OCI-LY7 (cell line): Measurements from ENCODE around the gene FAM222A. TPM values are rescaled to one million over a fixed set of nuclear protein-coding genes. Genes with fewer than 3 reads are reported as not detected.

Experiments used
- BruUV-seq: library from RNA; stranded (reverse); fragments of 400-500 nt; replicated peaks from 2 replicates; lab custom pipeline; 2021; lab: Mats Ljungman, UMichigan
- CTCF ChIA-PET: fragments of 300-600 bp; sonication (Branson Sonifier 250); formaldehyde crosslinking; loops from one replicate; lab custom pipeline; 2022; ENCODE audit warnings: antibody characterized with exemption; ENCODE audit not compliant: unreplicated experiment; lab: Charles Lee
- POLR2A ChIA-PET: fragments of 300-600 bp; sonication (Branson Sonifier 250); formaldehyde crosslinking; loops from one replicate; lab custom pipeline; 2022; ENCODE audit warnings: antibody characterized with exemption; lab: Charles Lee
- DNase-seq: peaks from one replicate; pipeline ENCODE4 v3.0.0-alpha.2; 2015; ENCODE audit warnings: low spot score
- H2AFZ ChIP-seq: fragments of 200-600 bp; sonication (generic), shearing (Covaris generic); 2 replicates; pipeline ENCODE4 v1.6.1; 2014; ENCODE audit warnings: mild to moderate bottlenecking, antibody characterized with exemption, low read length, moderate library complexity
- H3K27ac ChIP-seq: fragments of 200-600 bp; sonication (generic); 2 replicates; pipeline ENCODE4 v1.5.1; 2014; ENCODE audit warnings: mixed run types, low read depth, mild to moderate bottlenecking, moderate library complexity, low read length, inconsistent platforms; ENCODE audit not compliant: poor library complexity, severe bottlenecking
- H3K36me3 ChIP-seq: fragments of 200-600 bp; sonication (generic); 2 replicates; pipeline ENCODE4 v1.6.1; 2014; ENCODE audit warnings: mild to moderate bottlenecking, antibody characterized with exemption, low read length, moderate library complexity, mixed read lengths; ENCODE audit not compliant: insufficient read depth
- H3K4me1 ChIP-seq: fragments of 200-600 bp; sonication (generic); 2 replicates; pipeline ENCODE4 v1.5.1; 2014; ENCODE audit warnings: mild to moderate bottlenecking, low read length; ENCODE audit not compliant: insufficient read depth, poor library complexity, severe bottlenecking
- H3K4me2 ChIP-seq: fragments of 200-600 bp; sonication (generic); 2 replicates; pipeline ENCODE4 v1.6.1; 2014; ENCODE audit warnings: mild to moderate bottlenecking, low read length
- H3K4me3 ChIP-seq: fragments of 200-600 bp; sonication (generic); 2 replicates; pipeline ENCODE4 v1.5.1; 2014; ENCODE audit warnings: mild to moderate bottlenecking, low read depth, low read length; ENCODE audit not compliant: poor library complexity, severe bottlenecking
- H3K79me2 ChIP-seq: fragments of 200-600 bp; sonication (generic); 2 replicates; pipeline ENCODE4 v1.6.1; 2016; ENCODE audit warnings: low read depth, mild to moderate bottlenecking, low read length, moderate library complexity, mixed read lengths; ENCODE audit not compliant: insufficient read depth
- H3K9me2 ChIP-seq: fragments of 200-600 bp; sonication (generic); 2 replicates; pipeline ENCODE4 v1.6.1; 2016; ENCODE audit warnings: mild to moderate bottlenecking, low read length, mixed read lengths; ENCODE audit not compliant: insufficient read depth
- H3K9me3 ChIP-seq: fragments of 200-600 bp; sonication (generic); 2 replicates; pipeline ENCODE4 v1.6.1; 2014; ENCODE audit warnings: mild to moderate bottlenecking, mixed run types, low read length, mixed read lengths
- H4K20me1 ChIP-seq: fragments of 200-600 bp; sonication (generic); 2 replicates; pipeline ENCODE4 v1.6.1; 2014; ENCODE audit warnings: mild to moderate bottlenecking, antibody characterized with exemption, low read length, moderate library complexity, mixed read lengths; ENCODE audit not compliant: insufficient read depth
- EZH2phosphoT487 ChIP-seq: fragments of 200-600 bp; sonication (generic); IDR thresholded peaks from 2 replicates; pipeline ENCODE4 v1.6.1; 2018; ENCODE audit warnings: low read depth, borderline replicate concordance, mild to moderate bottlenecking, mixed run types, antibody characterized with exemption, low read length, moderate library complexity, mixed read lengths
- intact Hi-C: fragments of 100-400 bp; cut with micrococcal nuclease; formaldehyde crosslinking; loops from one replicate; pipeline ENCODE4 v1.10.0; 2022; ENCODE audit not compliant: unreplicated experiment
- total RNA-seq, 2 experiments: library from RNA; depleted of rRNA in 1 of 2; stranded (reverse); fragments of >200 nt in 1 of 2; shearing (Covaris generic) in 1 of 2; gene quantifications; 2 replicates each; pipeline ENCODE4 v1.2.3, GENCODE V29; 2014 to 2022
- TF ChIP-seq, protein P1 (sequence below): fragments of 200-600 bp; sonication (generic); conservative IDR thresholded peaks from 2 replicates; pipeline ENCODE4 v1.5.1; 2014; ENCODE audit warnings: mild to moderate bottlenecking, antibody characterized with exemption, low read length, moderate library complexity, mixed read lengths

The FAM222A gene
- total RNA-seq, 2 experiments from 2014 or later: 0.98 to 1.8 TPM

DNA sequence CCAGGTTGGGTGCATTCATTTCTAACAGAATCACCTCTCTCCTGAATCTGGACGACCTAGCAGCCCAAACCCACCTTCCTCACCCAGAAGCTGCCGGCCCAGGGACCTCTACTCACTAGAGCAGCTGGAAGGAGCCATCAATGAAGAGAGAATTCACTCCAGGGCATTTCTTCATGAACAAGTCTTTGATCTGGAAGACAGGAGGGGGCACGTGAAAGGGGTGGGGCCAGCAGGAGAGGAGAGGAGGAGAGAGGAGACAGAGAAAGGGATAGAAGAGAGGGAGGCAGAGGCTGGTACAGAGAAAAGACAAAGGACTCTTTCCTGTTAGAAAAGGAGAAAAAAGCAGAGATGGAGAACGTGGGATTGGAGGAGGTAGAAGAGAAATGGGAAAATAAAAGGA lies 79.8 kb downstream of the FAM222A start:
- no peaks in the 10 kb centered on the region for H3K9me2 ChIP-seq
- no peak overlapping the region for H3K27ac ChIP-seq
- H4K20me1 ChIP-seq: no peaks in the 10 kb centered on the region
- no peak for DNase-seq
- H3K79me2 ChIP-seq: no peaks in the 10 kb centered on the region
- no peaks in the 10 kb centered on the region for H3K4me1 ChIP-seq
- H3K9me3 ChIP-seq: no peaks in the 10 kb centered on the region
- BruUV-seq: no TSS peak
- intact Hi-C loops: no loop called here
- H3K4me2 ChIP-seq: no peak overlapping the region
- ChIA-PET CTCF (no interaction called here), POLR2A (no interaction called here)
- TF ChIP-seq, protein P1, sequence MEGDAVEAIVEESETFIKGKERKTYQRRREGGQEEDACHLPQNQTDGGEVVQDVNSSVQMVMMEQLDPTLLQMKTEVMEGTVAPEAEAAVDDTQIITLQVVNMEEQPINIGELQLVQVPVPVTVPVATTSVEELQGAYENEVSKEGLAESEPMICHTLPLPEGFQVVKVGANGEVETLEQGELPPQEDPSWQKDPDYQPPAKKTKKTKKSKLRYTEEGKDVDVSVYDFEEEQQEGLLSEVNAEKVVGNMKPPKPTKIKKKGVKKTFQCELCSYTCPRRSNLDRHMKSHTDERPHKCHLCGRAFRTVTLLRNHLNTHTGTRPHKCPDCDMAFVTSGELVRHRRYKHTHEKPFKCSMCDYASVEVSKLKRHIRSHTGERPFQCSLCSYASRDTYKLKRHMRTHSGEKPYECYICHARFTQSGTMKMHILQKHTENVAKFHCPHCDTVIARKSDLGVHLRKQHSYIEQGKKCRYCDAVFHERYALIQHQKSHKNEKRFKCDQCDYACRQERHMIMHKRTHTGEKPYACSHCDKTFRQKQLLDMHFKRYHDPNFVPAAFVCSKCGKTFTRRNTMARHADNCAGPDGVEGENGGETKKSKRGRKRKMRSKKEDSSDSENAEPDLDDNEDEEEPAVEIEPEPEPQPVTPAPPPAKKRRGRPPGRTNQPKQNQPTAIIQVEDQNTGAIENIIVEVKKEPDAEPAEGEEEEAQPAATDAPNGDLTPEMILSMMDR: no peak
- no peak for TF ChIP-seq EZH2phosphoT487
- no peak overlapping the region for H2AFZ ChIP-seq
- no peak overlapping the region for H3K4me3 ChIP-seq
- H3K36me3 ChIP-seq: no peaks in the 10 kb centered on the region

DNA sequence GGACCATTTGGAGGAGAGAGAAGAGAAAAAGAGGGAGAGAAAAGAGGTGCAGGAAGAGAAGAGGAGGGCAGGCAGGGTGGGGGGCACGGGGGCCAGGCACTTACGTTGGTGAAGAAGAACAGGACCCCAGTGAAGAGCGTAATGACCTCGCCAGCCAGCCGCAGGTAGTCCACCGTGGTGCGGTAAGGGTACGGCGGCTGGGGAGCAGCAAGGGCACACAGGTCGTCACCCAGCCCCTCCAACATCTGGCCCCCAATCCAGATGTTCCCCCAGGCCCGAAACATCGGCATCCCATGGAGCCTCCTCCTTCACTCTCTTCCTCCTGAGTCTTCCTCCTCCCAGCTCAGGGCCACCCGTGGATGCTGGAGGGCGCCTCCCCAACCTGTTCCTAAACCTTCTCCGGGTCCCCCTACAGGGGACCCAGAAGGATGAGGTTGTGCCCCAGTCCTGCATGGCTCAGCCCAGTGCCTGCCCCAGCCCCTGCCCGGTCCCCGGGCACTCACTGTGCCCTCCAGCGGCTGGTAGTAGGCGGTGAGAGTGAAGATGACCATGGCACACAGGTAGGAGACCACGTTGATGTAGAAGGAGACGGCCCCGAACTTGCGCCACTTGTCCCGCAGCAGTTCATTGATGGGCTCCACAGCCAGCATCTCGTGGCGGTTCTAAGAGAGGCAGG lies 80.3 kb downstream of the FAM222A start:
- H2AFZ ChIP-seq: no peak overlapping the region
- BruUV-seq: no TSS peak
- ChIA-PET CTCF (no interaction called here), POLR2A (no interaction called here)
- H4K20me1 ChIP-seq: no peaks in the 10 kb centered on the region
- H3K4me2 ChIP-seq: no peak overlapping the region
- H3K27ac ChIP-seq: no peak overlapping the region
- intact Hi-C loops: no loop called here
- no peaks in the 10 kb centered on the region for H3K9me2 ChIP-seq
- DNase-seq: no peak
- TF ChIP-seq, protein P1: no peak
- no peak for TF ChIP-seq EZH2phosphoT487
- H3K79me2 ChIP-seq: no peaks in the 10 kb centered on the region
- no peaks in the 10 kb centered on the region for H3K36me3 ChIP-seq
- no peaks in the 10 kb centered on the region for H3K9me3 ChIP-seq
- no peaks in the 10 kb centered on the region for H3K4me1 ChIP-seq
- H3K4me3 ChIP-seq: no peak overlapping the region

DNA sequence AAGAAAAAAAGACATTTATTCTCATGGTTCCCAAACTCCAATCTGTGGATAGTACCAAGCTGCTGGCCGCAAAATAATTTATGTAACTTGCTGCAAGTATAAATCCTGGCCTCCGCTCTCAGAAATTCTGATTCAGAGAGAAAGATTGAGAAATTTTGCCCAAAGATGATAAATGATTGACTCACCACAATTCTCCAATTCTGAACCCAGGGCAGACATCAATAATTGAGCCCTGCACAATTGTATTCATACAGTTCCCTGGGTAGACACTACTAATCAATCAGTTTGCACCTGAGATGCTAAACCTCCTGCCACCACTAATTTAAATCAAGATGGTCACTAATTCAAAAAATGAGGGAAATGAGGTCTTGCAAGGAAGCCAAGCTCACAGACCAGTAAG lies 81.4 kb downstream of the FAM222A start:
- H2AFZ ChIP-seq: no peak overlapping the region
- H3K4me2 ChIP-seq: no peak overlapping the region
- no peak for TF ChIP-seq EZH2phosphoT487
- TF ChIP-seq, protein P1: no peak
- H3K9me2 ChIP-seq: no peaks in the 10 kb centered on the region
- POLR2A ChIA-PET: no interaction called here
- CTCF ChIA-PET: no interaction called here
- no peaks in the 10 kb centered on the region for H3K36me3 ChIP-seq
- H3K27ac ChIP-seq: no peak overlapping the region
- no peak overlapping the region for H3K4me3 ChIP-seq
- BruUV-seq: no TSS peak
- no peaks in the 10 kb centered on the region for H4K20me1 ChIP-seq
- H3K79me2 ChIP-seq: no peaks in the 10 kb centered on the region
- intact Hi-C loops: no loop called here
- DNase-seq: no peak
- H3K9me3 ChIP-seq: no peaks in the 10 kb centered on the region
- no peaks in the 10 kb centered on the region for H3K4me1 ChIP-seq
